ENCODE measurements around the gene PHACTR3. TPM values are rescaled to one million over a fixed set of nuclear protein-coding genes. Genes with fewer than 3 reads are reported as not detected.

The PHACTR3 gene
- total and polyA plus RNA-seq, 2 experiments from 2014 or later, result 0.45 to 0.61 TPM

DNA sequence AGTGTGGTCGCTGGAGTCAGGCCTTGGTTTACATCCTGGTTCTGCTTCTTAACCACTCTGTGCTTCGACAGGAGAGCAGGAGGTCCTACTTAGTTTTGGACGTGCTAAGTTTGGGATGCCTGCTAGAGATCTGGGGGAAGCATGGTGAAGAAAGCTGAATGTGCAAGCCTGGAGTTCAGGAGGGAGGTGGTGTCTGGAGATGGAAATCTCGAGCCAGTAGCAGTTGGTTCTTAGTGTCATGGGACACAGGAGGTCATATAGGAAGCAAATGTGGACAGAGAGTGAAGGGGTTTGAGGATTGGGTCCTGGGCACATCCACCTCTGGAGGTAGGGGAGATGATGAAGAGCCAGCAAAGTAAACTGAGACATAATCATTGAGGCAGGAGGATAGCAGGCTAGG lies 197.7 kb downstream of the PHACTR3 start:
- no peaks in the 10 kb centered on the region for H3K4me1 ChIP-seq (ENCODE audit: insufficient read depth)
- H3K4me3 ChIP-seq, result no peak overlapping the region
- Mint-ChIP-seq H3K36me3 (ENCODE audit: low read depth) (peaks cover 4% of the 10 kb centered on the region; the same call in 2 of the 3 replicates), H3K9me3 (peaks cover 33% of the 10 kb centered on the region), H3K4me3 (no peak overlapping the region), H3K27ac (no peak overlapping the region), H3K27me3 (ENCODE audit: insufficient read depth, low read depth, poor library complexity) (peaks cover 5% of the 10 kb centered on the region), H3K4me1 (peaks cover 6% of the 10 kb centered on the region)
- H3K79me2 ChIP-seq (replicated peaks; ENCODE audit: insufficient read depth), result no peaks in the 10 kb centered on the region
- H2AFZ ChIP-seq, result no peak overlapping the region
- H3K4me2 ChIP-seq, result no peak overlapping the region
- H3K27me3 ChIP-seq (ENCODE audit: insufficient read depth), result 0 out of 2 replicates have a peak, but pooled peaks cover 4% of the 10 kb centered on the region
- H3F3A ChIP-seq (replicated peaks; ENCODE audit: low read depth), result no peaks in the 10 kb centered on the region
- DNase-seq (ENCODE audit: low spot score), result no peak
- no peak for TF ChIP-seq REST (IDR thresholded peaks at IDR 0.05; ENCODE audit: unreplicated experiment)
- TF ChIP-seq NANOG (IDR thresholded peaks at IDR 0.05; ENCODE audit: borderline replicate concordance), result no peak
- TF ChIP-seq, protein P1, sequence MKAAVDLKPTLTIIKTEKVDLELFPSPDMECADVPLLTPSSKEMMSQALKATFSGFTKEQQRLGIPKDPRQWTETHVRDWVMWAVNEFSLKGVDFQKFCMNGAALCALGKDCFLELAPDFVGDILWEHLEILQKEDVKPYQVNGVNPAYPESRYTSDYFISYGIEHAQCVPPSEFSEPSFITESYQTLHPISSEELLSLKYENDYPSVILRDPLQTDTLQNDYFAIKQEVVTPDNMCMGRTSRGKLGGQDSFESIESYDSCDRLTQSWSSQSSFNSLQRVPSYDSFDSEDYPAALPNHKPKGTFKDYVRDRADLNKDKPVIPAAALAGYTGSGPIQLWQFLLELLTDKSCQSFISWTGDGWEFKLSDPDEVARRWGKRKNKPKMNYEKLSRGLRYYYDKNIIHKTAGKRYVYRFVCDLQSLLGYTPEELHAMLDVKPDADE (IDR thresholded peaks at IDR 0.05), result no peak
- no peak for TF ChIP-seq EZH2phosphoT487 (IDR thresholded peaks at IDR 0.05; ENCODE audit: unreplicated experiment)
- ATAC-seq, result no peak
- H3K9me2 ChIP-seq (ENCODE audit: insufficient read depth), result no peaks in the 10 kb centered on the region
- H4K20me1 ChIP-seq (replicated peaks; ENCODE audit: insufficient read depth), result no peaks in the 10 kb centered on the region
- no peaks in the 10 kb centered on the region for H3K36me3 ChIP-seq (ENCODE audit: insufficient read depth)
- H3K27ac ChIP-seq (ENCODE audit: low read depth), result no peak overlapping the region

GRCh38 chr20:59802471-59803221 lies 198.3 kb downstream of the PHACTR3 start:
- H3K4me1 Mint-ChIP-seq, result peaks cover 6% of the 10 kb centered on the region
- DNase-seq (ENCODE audit: low spot score), result no peak
- peaks cover 5% of the 10 kb centered on the region for H3K27me3 Mint-ChIP-seq (ENCODE audit: insufficient read depth, low read depth, poor library complexity)
- Histone ChIP-seq H3K4me3 (no peak overlapping the region), H3K27me3 (ENCODE audit: insufficient read depth) (0 out of 2 replicates have a peak, but pooled peaks cover 4% of the 10 kb centered on the region), H3F3A (replicated peaks; ENCODE audit: low read depth) (no peaks in the 10 kb centered on the region), H3K27ac (ENCODE audit: low read depth) (no peak overlapping the region), H3K79me2 (replicated peaks; ENCODE audit: insufficient read depth) (no peaks in the 10 kb centered on the region), H3K4me2 (no peak overlapping the region), H4K20me1 (replicated peaks; ENCODE audit: insufficient read depth) (no peaks in the 10 kb centered on the region), H3K4me1 (ENCODE audit: insufficient read depth) (no peaks in the 10 kb centered on the region), H3K9me2 (ENCODE audit: insufficient read depth) (no peaks in the 10 kb centered on the region), H2AFZ (no peak overlapping the region), H3K36me3 (ENCODE audit: insufficient read depth) (no peaks in the 10 kb centered on the region)
- H3K4me3 Mint-ChIP-seq, result no peak overlapping the region
- H3K36me3 Mint-ChIP-seq (ENCODE audit: low read depth), result peaks cover 4% of the 10 kb centered on the region; the same call in 2 of the 3 replicates
- no peak overlapping the region for H3K27ac Mint-ChIP-seq
- no peak for ATAC-seq
- H3K9me3 Mint-ChIP-seq, result peaks cover 30% of the 10 kb centered on the region
- no peak for TF ChIP-seq NANOG (IDR thresholded peaks at IDR 0.05; ENCODE audit: borderline replicate concordance)
- TF ChIP-seq EZH2 (IDR thresholded peaks at IDR 0.05; ENCODE audit: low read depth, unreplicated experiment), result no peak
- TF ChIP-seq ZNF331 (CRISPR knock-in tag; IDR thresholded peaks at IDR 0.05; ENCODE audit: low read depth), result no peak
- no peak for TF ChIP-seq ZNF462 (CRISPR knock-in tag; IDR thresholded peaks at IDR 0.05)
- no peak for TF ChIP-seq EZH2phosphoT487 (IDR thresholded peaks at IDR 0.05; ENCODE audit: unreplicated experiment)
- TF ChIP-seq STAT1 (IDR thresholded peaks at IDR 0.05; ENCODE audit: unreplicated experiment), result no peak
- TF ChIP-seq, protein P1 (IDR thresholded peaks at IDR 0.05), result no peak
